ENCODE measurements around the gene IL21R.
A peak's percentile ranks its signal among the peaks of the same experiment; 100 is the strongest.
"Not testable (repeated sequence)": the region's sequence is repeated elsewhere in the genome, so short reads cannot be mapped to it uniquely, and the experiment has no call there.

The IL21R gene

DNA sequence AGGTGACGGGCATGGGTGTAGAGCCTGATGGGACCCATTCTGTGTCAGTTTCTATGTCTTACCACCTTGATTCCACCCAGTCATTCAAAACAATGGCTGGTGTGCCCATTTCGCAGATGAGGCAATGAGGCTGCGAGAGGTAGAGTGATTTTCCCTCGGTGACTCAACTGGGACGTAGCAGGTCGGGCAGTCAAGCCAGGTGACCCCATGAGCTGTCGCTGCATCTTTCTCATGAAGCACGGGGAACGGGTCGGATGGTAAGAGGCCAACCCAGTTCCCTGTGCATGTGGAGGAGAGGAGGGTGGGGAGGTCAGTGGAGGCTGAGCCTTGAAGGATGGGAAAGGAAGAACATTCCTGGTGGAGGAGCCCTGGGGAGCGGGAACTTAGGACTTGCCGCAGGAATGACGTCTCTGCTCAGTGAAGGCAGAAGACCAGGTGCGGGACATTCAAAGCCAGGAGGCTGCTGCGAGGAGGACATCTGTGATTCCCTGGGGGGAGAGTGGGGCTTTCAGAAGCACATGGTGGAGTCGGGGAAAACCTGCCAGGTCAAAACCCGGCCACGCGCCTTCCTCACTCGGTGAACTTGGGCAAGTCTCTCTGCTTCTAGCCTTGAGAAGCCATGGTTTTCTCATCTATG is 1.1 kb downstream of the IL21R start:
- no peak for DNase-seq

DNA sequence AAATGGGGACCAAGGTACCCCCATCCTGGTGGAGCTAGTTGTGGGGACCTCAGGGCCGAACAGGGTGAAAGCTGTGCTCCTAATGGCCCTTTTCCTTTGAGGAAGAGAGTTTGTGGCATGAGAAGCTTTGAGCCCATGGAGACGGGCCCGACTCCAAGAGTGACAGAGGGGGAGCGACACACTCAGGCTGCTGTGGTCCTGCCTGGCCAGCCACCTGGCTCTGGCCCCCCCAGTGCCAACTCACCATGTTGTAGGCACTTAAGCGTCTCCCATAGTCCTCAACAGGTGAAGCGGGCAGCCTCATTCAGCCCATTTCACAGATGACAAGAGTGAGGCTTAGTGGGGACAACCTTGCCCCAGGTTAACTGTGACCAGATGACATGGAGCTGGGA is 1.6 kb downstream of the IL21R start:
- no peak for DNase-seq

- no peak for DNase-seq
These were observed 2.3 kb downstream of the IL21R start for GRCh38 chr16:27404163-27404823.

- no peak for DNase-seq
These were observed 3.8 kb downstream of the IL21R start for GRCh38 chr16:27405546-27406451.

- DNase-seq: no peak
These were observed 4.6 kb downstream of the IL21R start for GRCh38 chr16:27406511-27407128.

DNA sequence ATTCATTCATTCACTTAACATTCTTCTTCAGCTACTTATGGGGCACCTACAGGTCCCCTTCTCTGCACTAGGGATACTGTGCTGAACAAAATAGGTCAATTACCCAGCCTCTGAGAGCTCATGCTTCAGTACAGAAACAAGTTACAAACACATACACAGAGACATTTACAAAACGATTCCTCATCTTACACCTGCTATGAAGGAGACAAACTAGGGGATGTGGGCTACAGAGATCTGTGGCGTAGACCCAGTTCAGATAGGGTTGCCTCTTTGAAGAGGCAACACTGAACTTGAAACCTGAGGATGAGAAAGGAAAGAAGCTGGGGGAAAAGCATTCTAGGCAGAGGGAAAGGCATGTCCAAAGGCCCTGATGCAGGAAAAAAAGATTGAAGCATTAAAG is 5.2 kb downstream of the IL21R start:
- DNase-seq: no peak

DNA sequence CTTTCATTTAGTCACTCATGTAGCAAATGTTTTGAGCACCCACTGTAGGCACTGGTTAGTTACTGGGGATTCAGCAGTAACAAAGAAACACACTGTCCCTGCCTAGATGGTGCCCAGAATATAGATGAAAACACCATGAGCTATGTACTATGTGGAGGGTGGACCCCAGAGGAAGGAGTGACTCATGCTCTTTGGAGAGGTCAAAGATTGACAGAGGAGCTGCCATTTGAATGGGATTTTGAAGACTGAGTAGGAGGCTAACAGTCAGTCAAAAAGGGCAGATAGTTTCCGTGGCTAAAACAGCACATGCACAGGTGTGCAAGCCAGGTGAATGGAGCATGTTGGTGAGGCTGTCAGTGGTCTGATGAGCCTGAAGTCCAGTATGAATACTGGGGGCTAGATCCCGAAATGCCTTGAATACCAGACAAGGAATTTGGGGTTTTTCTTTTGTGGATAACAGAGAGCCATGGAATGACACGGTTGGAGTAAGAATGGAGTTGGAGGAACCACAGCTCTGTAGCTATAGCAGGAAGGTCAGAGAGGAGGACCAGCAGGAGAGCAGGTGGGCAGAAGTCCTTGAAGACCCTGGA is 6.1 kb downstream of the IL21R start:
- no peak for DNase-seq

DNA sequence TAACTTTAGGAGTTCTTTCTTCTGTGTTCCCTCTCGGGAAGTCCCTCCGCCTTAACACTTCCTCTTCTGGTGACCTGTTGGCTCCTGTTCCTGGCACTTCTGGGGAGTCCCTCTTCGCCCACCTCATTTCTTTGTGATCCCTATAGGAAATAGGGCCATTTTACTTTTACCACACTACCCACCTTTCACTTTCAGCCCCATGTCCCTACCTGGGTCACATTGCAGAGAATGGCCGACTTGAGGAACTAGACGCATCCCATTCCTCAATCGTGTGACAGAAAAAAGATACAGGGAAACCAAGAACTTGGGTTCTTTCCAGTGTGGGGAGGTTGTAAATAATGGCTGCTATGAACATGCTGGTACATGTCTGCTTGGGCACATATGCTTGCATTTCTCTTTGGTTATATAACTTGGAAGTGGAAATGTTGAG is 6.6 kb downstream of the IL21R start:
- no peak for DNase-seq

GRCh38 chr16:27409958-27410357 is 8.0 kb downstream of the IL21R start:
- not testable (repeated sequence) for DNase-seq

DNA sequence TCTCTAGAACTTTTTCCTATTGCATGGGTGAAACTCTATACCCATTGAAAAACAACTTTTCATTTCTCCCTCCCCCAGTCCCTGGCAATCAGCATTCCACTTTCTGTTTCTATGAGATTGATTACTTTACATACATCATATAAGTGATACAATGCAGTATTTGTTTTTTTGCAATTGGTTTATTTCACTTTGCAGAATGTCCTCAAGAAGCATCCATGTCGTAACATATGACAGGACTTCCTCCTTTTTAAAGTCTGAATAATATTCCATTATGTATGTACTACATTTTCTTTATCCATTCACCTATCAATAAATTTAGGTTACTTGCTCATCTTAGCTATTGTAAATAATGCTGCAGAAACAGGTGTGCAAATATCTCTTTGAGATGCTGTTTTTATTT is 8.8 kb downstream of the IL21R start:
- DNase-seq: no peak

DNA sequence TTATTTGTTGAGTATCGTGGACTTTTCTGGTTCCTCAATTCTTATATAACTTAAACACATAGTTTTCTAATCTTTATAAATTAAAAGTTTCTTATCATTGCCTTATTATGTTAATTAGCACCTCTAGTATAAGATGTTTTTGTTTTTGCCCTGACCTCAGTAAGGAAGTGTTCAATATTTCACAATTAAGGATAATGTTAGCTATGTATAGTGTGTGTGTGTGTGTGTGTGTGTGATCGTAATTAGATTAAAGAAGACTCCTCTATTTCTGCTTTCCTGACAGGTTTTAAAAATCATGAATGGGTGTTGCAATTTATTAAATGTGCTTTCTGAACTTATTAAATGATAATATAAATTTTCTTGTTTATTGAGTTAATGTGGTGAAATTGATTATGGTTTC is 12.0 kb downstream of the IL21R start:
- DNase-seq: no peak

GRCh38 chr16:27414788-27415431 is 12.9 kb downstream of the IL21R start:
- no peak for DNase-seq

DNA sequence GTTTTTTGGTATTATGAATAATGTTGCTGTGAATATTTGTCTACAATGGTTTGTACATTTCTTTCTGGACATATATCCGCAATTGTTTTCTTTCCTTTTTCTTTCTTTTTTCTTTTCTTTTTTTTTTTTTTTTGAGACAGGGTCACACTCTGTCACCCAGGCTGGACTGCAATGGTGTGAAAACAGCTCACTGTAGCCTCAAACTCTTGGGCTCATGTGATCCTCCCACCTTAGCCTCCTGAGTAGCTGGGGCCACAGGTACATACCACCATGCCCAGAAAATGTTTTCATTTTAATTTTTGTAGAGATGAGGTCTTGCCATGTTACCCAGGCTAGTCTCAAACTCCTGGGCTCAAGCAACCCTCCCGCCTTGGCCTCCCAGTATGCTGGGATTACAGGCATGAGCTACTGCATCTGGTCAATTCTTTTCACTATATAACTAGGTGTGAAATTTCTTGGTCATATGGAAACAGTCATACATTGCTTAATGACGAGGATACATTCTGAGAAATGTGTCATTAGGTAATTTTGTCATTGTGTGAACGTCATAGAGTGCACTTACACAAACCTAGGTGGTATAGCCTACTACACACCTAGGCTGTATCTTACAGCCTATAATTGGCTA is 15.2 kb downstream of the IL21R start:
- DNase-seq: no peak

- DNase-seq: no peak
These were observed 20.2 kb downstream of the IL21R start for GRCh38 chr16:27421961-27422740.

- DNase-seq: no peak
These were observed 23.0 kb downstream of the IL21R start for GRCh38 chr16:27424772-27425498.

DNA sequence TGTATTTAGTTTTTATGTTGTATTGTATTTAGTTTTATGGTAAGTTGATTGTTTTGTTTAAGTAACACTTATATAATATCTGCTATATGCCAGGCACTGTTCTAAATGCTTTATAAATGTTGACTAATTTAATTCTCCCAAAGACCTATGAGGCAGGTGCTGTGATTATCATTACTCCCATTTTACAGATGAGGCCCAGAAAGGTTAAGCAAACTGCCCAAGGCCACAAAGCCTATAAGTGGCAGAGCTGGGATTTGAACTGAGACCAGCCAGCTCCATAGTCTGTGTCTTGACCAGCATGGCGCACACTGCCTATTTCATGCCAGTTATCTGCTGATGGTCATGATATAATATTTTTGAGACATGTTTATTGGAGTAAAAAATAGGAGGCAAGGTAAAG is 24.0 kb downstream of the IL21R start:
- DNase-seq: no peak

- peak in 2 of 14 donors; percentile 13 to 20 for DNase-seq
These were observed 24.7 kb downstream of the IL21R start for GRCh38 chr16:27426423-27427408.

DNA sequence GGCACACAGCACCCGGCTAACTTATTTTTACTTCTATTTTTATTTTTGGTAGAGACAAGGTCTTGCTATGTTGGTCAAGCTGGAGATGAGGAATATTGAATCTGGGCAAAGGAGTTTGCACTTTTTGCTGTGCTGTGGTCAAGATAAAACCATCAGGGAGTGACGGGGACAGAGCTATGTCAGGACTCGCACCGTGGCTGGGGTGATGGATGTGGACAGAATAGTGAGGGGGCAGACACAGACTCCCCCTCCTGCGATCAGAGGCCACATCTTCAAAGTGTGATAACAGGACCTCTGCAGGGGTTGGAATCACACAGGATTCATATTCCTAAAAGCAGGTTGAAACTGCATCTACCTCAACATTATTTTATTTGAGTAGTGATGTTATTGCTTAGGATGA is 25.6 kb downstream of the IL21R start:
- no peak for DNase-seq

Measured in C1 segment of cervical spinal cord (tissue), 14 donors.